ENCODE results near the gene ADGRG6. TPM values are rescaled to one million over a fixed set of nuclear protein-coding genes. Genes with fewer than 3 reads are reported as not detected.

Gene ADGRG6
- 48.6 and 49.5 TPM in 2 replicates for total RNA-seq

DNA sequence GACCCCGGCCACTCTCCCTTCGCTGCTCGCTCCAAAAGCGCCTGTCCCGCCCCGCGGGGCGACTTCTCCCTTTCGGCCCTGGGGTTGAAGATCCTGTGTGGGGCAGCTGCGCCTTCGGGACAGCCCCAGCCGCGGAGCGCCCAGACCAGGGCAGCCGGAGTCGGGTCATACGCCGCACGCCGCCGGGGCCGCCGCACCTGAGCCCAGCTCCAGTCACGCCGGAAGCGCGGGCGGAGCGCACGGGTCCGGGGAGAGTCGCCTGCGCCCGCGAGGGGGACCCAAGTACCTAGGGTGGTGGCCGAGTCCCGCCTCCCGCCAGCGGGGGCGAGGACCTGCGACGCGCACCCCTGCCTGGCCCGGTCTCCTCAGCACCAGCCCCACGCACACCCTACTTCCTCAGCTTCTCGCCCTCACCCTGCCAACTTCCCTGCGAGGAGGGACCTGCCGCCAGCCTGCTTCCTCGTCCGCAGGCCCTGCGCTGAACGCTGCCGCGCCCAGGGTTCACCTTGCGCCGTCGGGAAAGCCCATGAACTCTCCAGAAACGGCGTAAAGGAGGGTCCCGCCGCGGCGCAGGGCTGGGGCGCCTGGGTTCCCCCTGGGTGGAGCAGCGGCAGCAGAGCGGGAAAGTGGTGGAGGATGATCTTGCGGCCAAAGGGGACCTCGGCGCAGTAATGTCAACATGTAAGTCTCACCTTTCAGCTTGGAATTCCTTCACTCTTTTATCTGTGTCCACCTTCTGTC lies at the start of gene ADGRG6:
ADGRG6 (plus strand) TSS at position 357 of the 741 bp plus-strand sequence; CDS start at position 680, 323 bp downstream.

Other genes with a start within 250 kb of the ADGRG6 start
- not detected in 2 replicates for gene GJE1, start 169.1 kb upstream of the ADGRG6 start, total RNA-seq
- gene NMBR, start 154.9 kb upstream of the ADGRG6 start, total RNA-seq = not detected in 2 replicates
- gene VTA1, start 154.7 kb upstream of the ADGRG6 start, total RNA-seq = 51.9 and 52.5 TPM in 2 replicates

Data from mammary microvascular endothelial cell (primary cell).